Bone marrow (tissue), 2 donors: ENCODE measurements around the gene IL23R.
"Not testable (repeated sequence)": the region's sequence is repeated elsewhere in the genome, so short reads cannot be mapped to it uniquely, and the experiment has no call there.

Source experiments
- DNase-seq, 2 donors: peaks; one replicate each; lab custom pipeline; 2025; lab: John Stamatoyannopoulos, UW

Gene IL23R, protein sequence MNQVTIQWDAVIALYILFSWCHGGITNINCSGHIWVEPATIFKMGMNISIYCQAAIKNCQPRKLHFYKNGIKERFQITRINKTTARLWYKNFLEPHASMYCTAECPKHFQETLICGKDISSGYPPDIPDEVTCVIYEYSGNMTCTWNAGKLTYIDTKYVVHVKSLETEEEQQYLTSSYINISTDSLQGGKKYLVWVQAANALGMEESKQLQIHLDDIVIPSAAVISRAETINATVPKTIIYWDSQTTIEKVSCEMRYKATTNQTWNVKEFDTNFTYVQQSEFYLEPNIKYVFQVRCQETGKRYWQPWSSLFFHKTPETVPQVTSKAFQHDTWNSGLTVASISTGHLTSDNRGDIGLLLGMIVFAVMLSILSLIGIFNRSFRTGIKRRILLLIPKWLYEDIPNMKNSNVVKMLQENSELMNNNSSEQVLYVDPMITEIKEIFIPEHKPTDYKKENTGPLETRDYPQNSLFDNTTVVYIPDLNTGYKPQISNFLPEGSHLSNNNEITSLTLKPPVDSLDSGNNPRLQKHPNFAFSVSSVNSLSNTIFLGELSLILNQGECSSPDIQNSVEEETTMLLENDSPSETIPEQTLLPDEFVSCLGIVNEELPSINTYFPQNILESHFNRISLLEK

GRCh38 chr1:67166196-67166595 is at the start of gene IL23R:
Gene IL23R (plus strand): TSS chr1:67166454. CDS start chr1:67168121, 1,667 bp downstream.
- DNase-seq = no peak

DNA sequence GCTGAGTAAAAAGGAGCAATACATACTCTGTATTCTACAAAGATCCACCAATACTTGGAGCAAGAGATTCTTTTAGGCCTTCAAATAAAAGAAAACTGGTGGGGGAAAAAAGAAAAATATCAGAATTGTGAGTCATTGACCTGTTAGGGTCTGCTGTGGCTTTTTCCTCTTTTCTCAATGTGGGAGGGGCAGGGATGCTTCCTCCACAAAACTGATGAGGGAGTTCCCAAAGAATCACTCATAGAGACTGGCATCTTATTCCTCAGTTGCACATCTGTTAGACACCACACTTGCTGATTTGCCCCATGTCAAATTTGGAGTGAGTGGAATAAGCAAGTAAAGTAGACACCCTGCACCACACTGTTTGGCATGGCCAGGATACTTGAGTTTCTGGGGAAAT is 48.1 kb upstream of the IL23R start:
- DNase-seq = no peak

GRCh38 chr1:67118646-67119045 is 47.6 kb upstream of the IL23R start:
- no peak for DNase-seq

- no peak for DNase-seq
Measured at GRCh38 chr1:67120855-67121619, 45.2 kb upstream of the IL23R start.

DNA sequence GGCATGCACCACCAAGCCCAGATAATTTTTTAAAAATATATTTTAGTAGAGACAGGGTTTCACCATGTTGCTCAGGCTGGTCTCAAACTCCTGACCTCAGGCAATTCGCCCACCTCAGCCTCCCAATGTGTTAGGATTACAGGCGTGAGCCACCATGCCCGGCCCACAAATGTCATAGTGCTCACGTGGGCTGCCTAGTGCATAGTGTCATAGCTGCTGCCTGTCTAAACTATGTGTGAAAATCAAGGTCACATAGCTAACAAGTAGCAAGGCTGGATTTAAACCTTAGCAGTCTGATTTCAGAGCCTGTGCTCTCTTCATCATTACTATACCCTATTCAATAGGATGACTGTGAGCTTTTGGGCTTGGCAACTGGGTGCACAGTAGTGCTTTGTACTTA is 41.8 kb upstream of the IL23R start:
- DNase-seq = no peak

- DNase-seq = no peak
Measured at GRCh38 chr1:67126111-67126746, 40.0 kb upstream of the IL23R start.

DNA sequence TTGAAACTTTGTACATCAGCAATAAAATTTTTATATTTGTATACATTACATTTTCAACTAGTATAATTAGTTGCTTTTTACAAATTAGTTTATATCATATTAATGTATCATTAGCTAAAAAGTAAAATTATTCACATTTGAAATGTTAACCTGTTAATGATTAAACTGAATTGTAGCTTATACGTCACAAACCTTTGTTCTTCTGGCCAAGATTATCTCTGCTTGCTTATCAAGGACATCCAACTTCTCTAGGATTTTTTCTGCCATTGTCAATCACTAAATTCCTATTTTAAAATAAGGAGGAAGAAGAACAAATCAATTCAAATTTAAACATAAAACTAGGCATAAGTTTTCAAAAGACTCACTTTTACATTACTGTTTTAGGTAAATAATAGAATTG is 39.3 kb upstream of the IL23R start:
- DNase-seq = no peak

DNA sequence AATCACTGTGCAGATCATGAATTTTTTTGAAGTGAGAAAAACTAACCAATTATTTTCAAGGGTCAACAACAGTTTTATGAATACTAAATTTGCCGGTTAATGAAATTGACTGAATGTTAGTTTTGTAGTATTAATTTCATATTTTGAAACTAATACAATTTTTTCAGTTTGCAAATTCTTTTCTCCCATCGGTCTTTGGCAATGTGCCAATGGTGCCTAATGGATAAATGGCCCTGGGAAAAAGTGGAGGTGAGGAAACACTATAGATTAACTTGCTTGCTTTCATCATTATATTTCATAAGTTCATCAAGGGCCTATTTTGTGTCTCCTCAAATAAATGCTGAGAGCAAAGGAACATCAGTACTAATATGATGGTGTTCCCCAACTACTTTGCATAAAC is 35.6 kb upstream of the IL23R start:
- no peak for DNase-seq

- no peak for DNase-seq
Measured at GRCh38 chr1:67133177-67133576, 33.1 kb upstream of the IL23R start.

- no peak for DNase-seq
Measured at GRCh38 chr1:67134695-67135094, 31.6 kb upstream of the IL23R start, which contains the start of gene C1orf141. Gene C1orf141 (minus strand): TSS chr1:67134970. CDS start chr1:67127240, 7,730 bp downstream.

- DNase-seq = no peak
Measured at GRCh38 chr1:67135354-67135753, 30.9 kb upstream of the IL23R start.

DNA sequence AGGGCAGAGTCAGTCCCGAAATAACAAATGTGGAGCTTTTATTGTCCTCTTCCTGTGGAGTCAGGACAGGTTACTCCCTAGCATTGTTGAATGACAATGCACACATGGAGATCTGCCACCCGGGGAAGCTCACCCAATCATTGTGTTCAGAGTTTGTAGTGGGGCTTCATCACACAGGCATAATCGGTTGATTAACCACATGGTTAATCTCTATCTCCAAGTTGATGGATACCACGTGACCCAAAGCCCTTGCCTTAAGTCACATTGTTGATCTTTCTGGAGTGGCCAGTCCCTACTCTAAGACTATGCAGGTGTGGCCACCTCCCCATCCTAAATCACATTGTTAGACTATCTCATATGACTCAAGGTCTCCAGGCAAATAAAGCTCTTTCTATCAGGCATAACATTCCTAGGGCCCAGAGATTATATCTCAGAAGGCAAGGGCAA is 28.9 kb upstream of the IL23R start:
- DNase-seq = no peak

GRCh38 chr1:67138813-67139499 is 27.3 kb upstream of the IL23R start:
- DNase-seq = no peak

GRCh38 chr1:67140460-67140859 is 25.8 kb upstream of the IL23R start:
- DNase-seq = no peak

- not testable (repeated sequence) for DNase-seq
Measured at GRCh38 chr1:67141832-67142231, 24.4 kb upstream of the IL23R start.

DNA sequence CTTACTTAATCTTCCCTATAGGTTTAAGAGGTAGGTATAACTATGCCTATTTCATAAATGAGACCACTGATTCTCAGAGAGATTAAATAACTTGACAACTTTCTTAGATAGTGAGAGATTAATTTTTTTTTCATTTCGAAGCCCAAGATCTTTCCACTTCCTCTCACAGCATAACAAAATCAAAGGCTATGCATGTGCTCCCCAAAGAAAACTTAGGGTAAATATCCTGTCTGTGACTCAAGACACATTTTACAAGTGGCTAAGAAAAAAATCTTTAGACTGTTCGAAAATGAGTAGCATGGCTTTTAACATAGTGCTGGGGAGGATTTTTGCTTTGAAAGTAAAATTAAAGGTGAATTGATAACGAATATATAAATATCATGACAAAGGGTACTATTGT is 23.3 kb upstream of the IL23R start:
- DNase-seq = no peak

DNA sequence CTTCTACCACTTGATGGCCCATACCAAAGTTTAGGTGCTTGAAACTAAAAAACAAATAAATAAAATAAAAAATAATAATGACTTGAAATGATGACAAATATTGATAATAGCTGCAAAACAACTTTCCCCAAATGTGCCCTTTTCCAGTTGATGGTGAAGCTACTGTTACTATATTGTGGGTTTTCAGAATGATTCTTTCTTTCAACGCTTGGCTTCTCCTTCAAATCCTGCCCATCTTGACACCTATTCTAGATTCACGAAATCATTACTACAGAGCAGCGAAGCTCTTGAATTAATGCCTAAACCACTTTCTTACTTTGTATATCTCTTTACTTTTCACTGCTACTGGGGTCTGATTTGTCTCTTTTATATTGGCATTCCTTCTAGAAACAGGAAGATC is 22.3 kb upstream of the IL23R start:
- DNase-seq = no peak

- no peak for DNase-seq
Measured at GRCh38 chr1:67144696-67145095, 21.6 kb upstream of the IL23R start.

DNA sequence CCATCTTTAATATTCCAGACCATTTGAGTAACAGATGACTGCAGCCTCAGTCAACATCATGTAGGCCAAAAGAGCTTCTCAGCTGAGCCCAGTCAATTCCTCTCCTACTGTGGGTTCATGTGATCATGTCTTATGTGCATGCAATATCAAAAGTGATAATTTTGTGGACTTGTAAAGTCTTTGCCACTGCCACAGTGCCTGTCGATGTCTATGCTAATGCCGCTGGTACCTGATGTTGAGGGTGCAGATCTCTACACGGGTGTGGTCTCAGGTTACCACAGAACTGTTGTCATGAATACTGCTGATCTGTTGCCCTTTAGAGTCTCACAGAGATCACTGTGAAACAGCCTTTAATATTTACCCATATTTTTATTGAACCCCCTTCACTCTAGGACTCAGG is 20.2 kb upstream of the IL23R start:
- no peak for DNase-seq

GRCh38 chr1:67146539-67146938 is 19.7 kb upstream of the IL23R start:
- no peak for DNase-seq

DNA sequence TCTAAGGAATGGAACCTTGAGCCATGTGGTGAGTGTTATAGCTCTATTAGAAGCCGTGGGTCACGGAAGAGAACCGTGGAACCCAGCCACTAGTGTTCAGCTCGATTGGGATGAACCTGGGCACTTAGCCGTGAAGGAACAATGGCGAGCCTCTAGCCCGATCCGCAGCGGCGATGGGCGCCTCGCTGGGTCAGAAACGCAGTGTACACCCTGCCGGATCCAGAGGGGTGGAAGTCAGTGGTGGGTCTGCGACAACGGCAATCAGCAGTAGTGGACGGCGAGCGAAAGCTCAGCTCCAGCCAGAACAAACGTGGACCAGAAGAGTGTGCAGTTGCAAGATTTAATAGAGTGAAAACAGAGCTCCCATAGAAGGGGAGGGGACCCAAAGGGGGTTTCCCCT is 18.3 kb upstream of the IL23R start:
- DNase-seq = not testable (repeated sequence)
